CD8-positive, alpha-beta memory T cell (primary cell): ENCODE data around the gene CACNA1D. TPM values are rescaled to one million over a fixed set of nuclear protein-coding genes. Genes with fewer than 3 reads are reported as not detected.
A peak's percentile ranks its signal among the peaks of the same experiment; 100 is the strongest.

Source experiments
- CTCF ChIA-PET: fragments of 350-600 bp; sonication (Branson Sonifier 250); formaldehyde crosslinking; loops from one replicate; lab custom pipeline; 2021; ENCODE audit warnings: antibody characterized with exemption; lab: Charles Lee
- POLR2A ChIA-PET: fragments of 350-600 bp; sonication (Branson Sonifier 250); formaldehyde crosslinking; loops from one replicate; lab custom pipeline; 2021; ENCODE audit warnings: antibody characterized with exemption; lab: Charles Lee
- DNase-seq, 5 donors: peaks; one replicate each; pipeline versions ENCODE4 v3.0.0 to v3.0.0-alpha.2; 2020 to 2022; ENCODE audit warnings: mixed read lengths in 1 of 5
- H3K27ac ChIP-seq: one replicate; pipeline ENCODE4 v1.7.0; 2013; ENCODE audit warnings: low read depth, mild to moderate bottlenecking, low read length, moderate library complexity
- H3K27me3 ChIP-seq: 2 replicates; pipeline ENCODE4 v1.7.0; 2013; ENCODE audit warnings: low read length, mild to moderate bottlenecking; ENCODE audit not compliant: insufficient read depth, poor library complexity, severe bottlenecking
- H3K36me3 ChIP-seq: 2 replicates; pipeline ENCODE4 v1.7.0; 2013; ENCODE audit warnings: mild to moderate bottlenecking, low read length, moderate library complexity; ENCODE audit not compliant: insufficient read depth
- H3K4me1 ChIP-seq: 2 replicates; pipeline ENCODE4 v1.7.0; 2013; ENCODE audit warnings: mild to moderate bottlenecking, low read length, moderate library complexity; ENCODE audit not compliant: insufficient read depth
- H3K4me3 ChIP-seq: 2 replicates; pipeline ENCODE4 v1.7.0; 2013; ENCODE audit warnings: mild to moderate bottlenecking, low read length
- H3K9me3 ChIP-seq: 2 replicates; pipeline ENCODE4 v1.7.0; 2013; ENCODE audit warnings: mild to moderate bottlenecking, low read length
- H3K27ac Mint-ChIP-seq, 8 donors: one replicate each; pipeline ENCODE4 v1.8.0; 2020 to 2021; ENCODE audit warnings: mixed read lengths in 8 of 8, mild to moderate bottlenecking in 6 of 8, inconsistent platforms in 3 of 8, moderate library complexity in 3 of 8
- H3K27me3 Mint-ChIP-seq, 2 donors: one replicate each; pipeline ENCODE4 v1.8.0; 2020 to 2021; ENCODE audit warnings: mixed read lengths in 2 of 2, mild to moderate bottlenecking in 1 of 2, moderate library complexity in 1 of 2
- H3K36me3 Mint-ChIP-seq, 3 donors: one replicate each; pipeline ENCODE4 v1.8.0; 2020 to 2021; ENCODE audit warnings: mixed read lengths in 3 of 3, inconsistent platforms in 1 of 3, mild to moderate bottlenecking in 1 of 3
- H3K4me1 Mint-ChIP-seq, 3 donors: one replicate each; pipeline ENCODE4 v1.8.0; 2020 to 2021; ENCODE audit warnings: mixed read lengths in 3 of 3, inconsistent platforms in 1 of 3, mild to moderate bottlenecking in 1 of 3
- H3K4me3 Mint-ChIP-seq, 7 donors: one replicate each; pipeline ENCODE4 v1.8.0; 2020 to 2021; ENCODE audit warnings: mixed read lengths in 7 of 7, mild to moderate bottlenecking in 6 of 7, moderate library complexity in 4 of 7, inconsistent platforms in 2 of 7
- H3K9me3 Mint-ChIP-seq, 5 donors: one replicate each; pipeline ENCODE4 v1.8.0; 2020 to 2022; ENCODE audit warnings: mixed read lengths in 5 of 5, mild to moderate bottlenecking in 3 of 5, moderate library complexity in 2 of 5, inconsistent platforms in 1 of 5
- polyA plus RNA-seq: library from polyadenylated mRNA; unstranded; fragments of 300-500 nt; fragmentation: Illumina TruSeq; gene quantifications from one replicate; pipeline ENCODE4 v1.2.3, GENCODE V29; 2021
- total RNA-seq, 2 experiments: library from RNA; stranded (reverse); gene quantifications; one replicate each; pipeline ENCODE4 v1.2.3, GENCODE V29; 2021

CACNA1D gene
- total and polyA plus RNA-seq, 3 experiments from 2014 or later: 0.02 to 0.78 (median 0.26) TPM

- Mint-ChIP-seq H3K36me3 (peaks cover 0 to 3% (median 0%) of the 10 kb centered on the region in 3 donors), H3K4me3 (no peak overlapping the region), H3K27me3 (peaks cover 6 to 13% of the 10 kb centered on the region in 2 donors), H3K9me3 (no peaks in the 10 kb centered on the region), H3K27ac (peak overlapping the region in 1 of 8 donors; percentile 17), H3K4me1 (no peaks in the 10 kb centered on the region)
- no peaks in the 10 kb centered on the region for H3K9me3 ChIP-seq
- DNase-seq: no peak
- no peaks in the 10 kb centered on the region for H3K4me1 ChIP-seq
- CTCF ChIA-PET: no interaction called here
- H3K27ac ChIP-seq: no peak overlapping the region
- no peak overlapping the region for H3K4me3 ChIP-seq
- no peaks in the 10 kb centered on the region for H3K27me3 ChIP-seq
- POLR2A ChIA-PET: no interaction called here
- H3K36me3 ChIP-seq: no peaks in the 10 kb centered on the region
These were observed 282.2 kb downstream of the CACNA1D start for GRCh38 chr3:53776494-53777101.

GRCh38 chr3:53777468-53777867 lies 283.1 kb downstream of the CACNA1D start:
- Histone ChIP-seq H3K9me3 (no peaks in the 10 kb centered on the region), H3K4me3 (no peak overlapping the region), H3K4me1 (no peaks in the 10 kb centered on the region), H3K36me3 (no peaks in the 10 kb centered on the region), H3K27me3 (no peaks in the 10 kb centered on the region), H3K27ac (no peak overlapping the region)
- Mint-ChIP-seq H3K27me3 (peaks cover 4 to 9% of the 10 kb centered on the region in 2 donors), H3K4me1 (no peaks in the 10 kb centered on the region), H3K9me3 (no peaks in the 10 kb centered on the region), H3K4me3 (peak overlapping the region in 1 of 7 donors; percentile 46), H3K27ac (no peak overlapping the region), H3K36me3 (peaks cover 0 to 3% (median 0%) of the 10 kb centered on the region in 3 donors)
- no peak for DNase-seq
- CTCF ChIA-PET: no interaction called here
- POLR2A ChIA-PET: no interaction called here

- CTCF ChIA-PET: no interaction called here
- Mint-ChIP-seq H3K27me3 (peaks cover 4 to 9% of the 10 kb centered on the region in 2 donors), H3K4me3 (no peak overlapping the region), H3K27ac (no peak overlapping the region), H3K4me1 (no peaks in the 10 kb centered on the region), H3K36me3 (peaks cover 0 to 3% (median 0%) of the 10 kb centered on the region in 3 donors), H3K9me3 (no peaks in the 10 kb centered on the region)
- Histone ChIP-seq H3K4me1 (no peaks in the 10 kb centered on the region), H3K4me3 (no peak overlapping the region), H3K9me3 (no peaks in the 10 kb centered on the region), H3K27ac (no peak overlapping the region), H3K36me3 (no peaks in the 10 kb centered on the region), H3K27me3 (no peaks in the 10 kb centered on the region)
- no peak for DNase-seq
- POLR2A ChIA-PET: no interaction called here
These were observed 283.7 kb downstream of the CACNA1D start for GRCh38 chr3:53778153-53778552.

DNA sequence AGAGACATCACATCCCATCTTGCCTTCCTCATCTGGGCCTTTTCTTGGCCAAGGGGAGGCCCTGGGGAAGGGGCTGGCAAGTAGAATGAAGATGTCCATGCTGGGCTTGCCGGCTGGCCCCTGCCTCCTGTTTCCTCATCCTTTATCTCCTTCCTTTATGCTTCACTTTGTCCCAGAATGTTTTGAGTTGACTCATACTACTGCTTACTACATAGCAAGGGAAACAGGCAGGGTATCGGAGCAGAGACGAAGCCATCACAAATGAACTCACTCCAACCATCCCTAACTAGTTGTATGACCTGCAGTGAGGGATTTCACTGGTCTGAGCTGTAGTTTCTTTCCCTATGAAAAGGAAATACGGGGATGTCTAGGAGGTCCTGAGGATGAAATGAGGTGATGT lies 285.8 kb downstream of the CACNA1D start:
- H3K9me3 Mint-ChIP-seq: no peaks in the 10 kb centered on the region
- no peaks in the 10 kb centered on the region for H3K4me1 Mint-ChIP-seq
- no peak overlapping the region for H3K27ac Mint-ChIP-seq
- ChIA-PET CTCF (no interaction called here), POLR2A (no interaction called here)
- H3K4me1 ChIP-seq: no peaks in the 10 kb centered on the region
- no peaks in the 10 kb centered on the region for H3K36me3 ChIP-seq
- no peaks in the 10 kb centered on the region for H3K27me3 ChIP-seq
- H3K27me3 Mint-ChIP-seq: peaks cover 8 to 9% of the 10 kb centered on the region in 2 donors
- no peak overlapping the region for H3K4me3 ChIP-seq
- no peak overlapping the region for H3K27ac ChIP-seq
- no peaks in the 10 kb centered on the region for H3K36me3 Mint-ChIP-seq
- no peak overlapping the region for H3K4me3 Mint-ChIP-seq
- no peak for DNase-seq
- H3K9me3 ChIP-seq: no peaks in the 10 kb centered on the region

DNA sequence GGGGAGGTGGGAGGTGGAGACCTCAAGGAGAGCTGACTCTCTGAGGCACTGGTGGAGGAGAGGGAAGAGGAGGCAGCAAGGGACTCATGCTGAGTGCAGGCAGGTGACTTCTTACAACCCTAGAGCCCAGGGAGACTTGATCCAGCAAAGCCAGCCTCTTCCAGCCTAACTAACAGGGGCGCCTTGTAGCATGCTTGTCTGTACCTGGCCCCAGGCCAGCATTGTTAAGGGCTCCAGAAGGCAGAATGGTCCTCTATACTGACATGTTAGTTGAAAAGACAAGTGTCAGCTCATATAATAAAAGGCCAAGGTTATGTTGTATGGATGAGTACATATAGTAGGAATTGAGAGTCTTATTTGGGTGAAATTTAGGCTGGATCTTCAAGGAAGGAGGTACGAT lies 286.4 kb downstream of the CACNA1D start:
- H3K4me1 Mint-ChIP-seq: no peaks in the 10 kb centered on the region
- no peaks in the 10 kb centered on the region for H3K36me3 Mint-ChIP-seq
- Histone ChIP-seq H3K4me1 (no peaks in the 10 kb centered on the region), H3K9me3 (no peaks in the 10 kb centered on the region), H3K27me3 (no peaks in the 10 kb centered on the region), H3K27ac (no peak overlapping the region), H3K4me3 (no peak overlapping the region), H3K36me3 (no peaks in the 10 kb centered on the region)
- POLR2A ChIA-PET: no interaction called here
- CTCF ChIA-PET: no interaction called here
- H3K27me3 Mint-ChIP-seq: peaks cover 7 to 8% of the 10 kb centered on the region in 2 donors
- no peaks in the 10 kb centered on the region for H3K9me3 Mint-ChIP-seq
- no peak overlapping the region for H3K27ac Mint-ChIP-seq
- H3K4me3 Mint-ChIP-seq: no peak overlapping the region
- no peak for DNase-seq

DNA sequence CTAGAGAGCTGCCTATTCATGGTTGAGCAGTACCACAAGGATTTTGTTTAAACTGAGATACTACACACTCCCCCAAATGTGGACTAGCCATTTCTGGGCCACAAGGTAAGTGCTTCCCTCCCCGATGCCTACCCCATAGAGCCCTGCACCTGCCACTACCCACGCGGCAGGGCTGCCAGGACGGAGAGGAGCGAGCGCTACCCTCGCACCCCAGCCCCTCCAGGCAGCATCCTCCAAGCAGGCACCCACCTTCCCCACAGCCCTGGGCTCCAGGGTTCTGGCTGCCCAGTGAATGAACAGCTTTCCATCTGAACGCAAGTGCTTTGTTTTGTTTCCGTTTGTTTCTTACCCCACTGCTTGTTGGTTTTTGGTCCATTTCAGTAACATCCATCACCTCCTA lies 292.6 kb downstream of the CACNA1D start:
- H3K4me1 ChIP-seq: no peaks in the 10 kb centered on the region
- H3K4me1 Mint-ChIP-seq: no peaks in the 10 kb centered on the region
- POLR2A ChIA-PET: no interaction called here
- H3K9me3 Mint-ChIP-seq: no peaks in the 10 kb centered on the region
- no peak for DNase-seq
- H3K4me3 Mint-ChIP-seq: no peak overlapping the region
- H3K36me3 ChIP-seq: no peaks in the 10 kb centered on the region
- CTCF ChIA-PET: no interaction called here
- H3K27me3 Mint-ChIP-seq: peaks cover 8 to 15% of the 10 kb centered on the region in 2 donors
- no peak overlapping the region for H3K27ac ChIP-seq
- H3K9me3 ChIP-seq: no peaks in the 10 kb centered on the region
- no peak overlapping the region for H3K4me3 ChIP-seq
- no peak overlapping the region for H3K27ac Mint-ChIP-seq
- no peaks in the 10 kb centered on the region for H3K36me3 Mint-ChIP-seq
- no peaks in the 10 kb centered on the region for H3K27me3 ChIP-seq

DNA sequence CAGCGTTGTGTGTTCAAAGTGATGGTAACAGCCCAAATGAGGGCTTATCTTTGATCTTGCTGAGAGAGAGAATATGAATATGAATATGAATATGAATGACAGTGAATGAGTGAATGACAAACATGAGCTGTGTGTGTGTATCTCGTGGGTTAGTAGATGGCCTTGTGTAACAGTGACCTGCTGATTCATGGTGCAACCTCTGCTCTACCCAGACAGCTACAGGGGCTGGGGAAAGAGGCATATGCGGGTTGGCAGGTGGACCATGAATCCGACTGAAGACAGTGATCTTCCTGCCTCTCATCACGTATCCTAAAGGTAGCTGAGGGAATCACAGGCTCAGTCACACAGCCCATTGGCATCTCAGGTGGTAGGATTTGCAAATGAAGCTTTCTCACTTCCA lies 293.6 kb downstream of the CACNA1D start:
- Mint-ChIP-seq H3K9me3 (no peaks in the 10 kb centered on the region), H3K27me3 (peaks cover 8 to 15% of the 10 kb centered on the region in 2 donors), H3K4me3 (no peak overlapping the region), H3K36me3 (no peaks in the 10 kb centered on the region), H3K4me1 (no peaks in the 10 kb centered on the region), H3K27ac (no peak overlapping the region)
- H3K27ac ChIP-seq: no peak overlapping the region
- H3K4me3 ChIP-seq: no peak overlapping the region
- H3K4me1 ChIP-seq: no peaks in the 10 kb centered on the region
- POLR2A ChIA-PET: no interaction called here
- DNase-seq: no peak
- H3K36me3 ChIP-seq: no peaks in the 10 kb centered on the region
- H3K27me3 ChIP-seq: no peaks in the 10 kb centered on the region
- H3K9me3 ChIP-seq: no peaks in the 10 kb centered on the region
- CTCF ChIA-PET: no interaction called here

- H3K27me3 ChIP-seq: no peaks in the 10 kb centered on the region
- H3K27ac ChIP-seq: no peak overlapping the region
- Mint-ChIP-seq H3K4me1 (no peaks in the 10 kb centered on the region), H3K27ac (no peak overlapping the region), H3K36me3 (no peaks in the 10 kb centered on the region), H3K9me3 (no peaks in the 10 kb centered on the region), H3K27me3 (peaks cover 4 to 16% of the 10 kb centered on the region in 2 donors), H3K4me3 (no peak overlapping the region)
- H3K9me3 ChIP-seq: no peaks in the 10 kb centered on the region
- ChIA-PET CTCF (no interaction called here), POLR2A (no interaction called here)
- H3K36me3 ChIP-seq: no peaks in the 10 kb centered on the region
- DNase-seq: no peak
- H3K4me3 ChIP-seq: no peak overlapping the region
- no peaks in the 10 kb centered on the region for H3K4me1 ChIP-seq
These were observed 295.0 kb downstream of the CACNA1D start for GRCh38 chr3:53789459-53789858.
